OCI-LY3 (cell line): ENCODE data around the gene PNMA6E.
A peak's percentile ranks its signal among the peaks of the same experiment; 100 is the strongest.

Source experiments
- H2AFZ ChIP-seq: fragments of 200-600, 300-600 bp; shearing (Covaris generic); 2 replicates; pipeline ENCODE4 v1.6.0; 2014; ENCODE audit warnings: antibody characterized with exemption, low read depth, low read length
- H3K27ac ChIP-seq: fragments of 200-600, 300-600 bp; sonication (generic); 2 replicates; pipeline ENCODE4 v1.5.1; 2014; ENCODE audit warnings: mild to moderate bottlenecking, low read length, moderate library complexity, mixed read lengths
- H3K27me3 ChIP-seq: fragments of 200-600, 300-600 bp; sonication (generic); 2 replicates; pipeline ENCODE4 v1.6.1; 2014; ENCODE audit warnings: low read depth, low read length, mixed read lengths
- H3K36me3 ChIP-seq: fragments of 200-600, 300-600 bp; sonication (generic); replicated peaks from 2 replicates; pipeline ENCODE3; 2014; ENCODE audit warnings: low read depth, low read length, mixed read lengths
- H3K4me1 ChIP-seq: fragments of 300-600, 200-600 bp; sonication (generic); 2 replicates; pipeline ENCODE4 v1.6.1; 2014; ENCODE audit warnings: low read length, mixed read lengths
- H3K4me2 ChIP-seq: fragments of 200-600, 300-600 bp; sonication (generic); 2 replicates; pipeline ENCODE4 v1.6.1; 2014; ENCODE audit warnings: low read length, mixed read lengths
- H3K4me3 ChIP-seq: fragments of 300-600, 200-600 bp; sonication (generic); 2 replicates; pipeline ENCODE4 v1.5.1; 2014; ENCODE audit warnings: antibody characterized with exemption, mild to moderate bottlenecking, low read length, moderate library complexity
- H3K79me2 ChIP-seq: fragments of 300-600, 200-600 bp; shearing (Covaris generic); 2 replicates; pipeline ENCODE4 v1.6.1; 2014; ENCODE audit warnings: mild to moderate bottlenecking, low read length, mixed read lengths
- H3K9ac ChIP-seq: fragments of 300-600, 200-600 bp; shearing (Covaris generic); 2 replicates; pipeline ENCODE4 v1.6.0; 2014; ENCODE audit warnings: mild to moderate bottlenecking, low read length, moderate library complexity
- H3K9me3 ChIP-seq: fragments of 200-600, 300-600 bp; shearing (Covaris generic); 2 replicates; pipeline ENCODE4 v1.6.1; 2014; ENCODE audit warnings: low read length, mixed read lengths; ENCODE audit not compliant: insufficient read depth
- H4K20me1 ChIP-seq: fragments of 200-600, 300-600 bp; sonication (generic); 2 replicates; pipeline ENCODE4 v1.6.1; 2016; ENCODE audit warnings: low read length, mixed read lengths; ENCODE audit not compliant: insufficient read depth
- CTCF ChIP-seq: fragments of 200-600, 300-600 bp; sonication (generic); IDR thresholded peaks from 2 replicates; pipeline ENCODE4 v1.5.1; 2014; ENCODE audit warnings: antibody characterized with exemption, low read length, low read depth
- EZH2phosphoT487 ChIP-seq: fragments of 200-600 bp; shearing (Covaris generic); IDR thresholded peaks from 2 replicates; pipeline ENCODE4 v1.6.1; 2018; ENCODE audit warnings: antibody characterized with exemption, mixed run types, low read depth

The PNMA6E gene

DNA sequence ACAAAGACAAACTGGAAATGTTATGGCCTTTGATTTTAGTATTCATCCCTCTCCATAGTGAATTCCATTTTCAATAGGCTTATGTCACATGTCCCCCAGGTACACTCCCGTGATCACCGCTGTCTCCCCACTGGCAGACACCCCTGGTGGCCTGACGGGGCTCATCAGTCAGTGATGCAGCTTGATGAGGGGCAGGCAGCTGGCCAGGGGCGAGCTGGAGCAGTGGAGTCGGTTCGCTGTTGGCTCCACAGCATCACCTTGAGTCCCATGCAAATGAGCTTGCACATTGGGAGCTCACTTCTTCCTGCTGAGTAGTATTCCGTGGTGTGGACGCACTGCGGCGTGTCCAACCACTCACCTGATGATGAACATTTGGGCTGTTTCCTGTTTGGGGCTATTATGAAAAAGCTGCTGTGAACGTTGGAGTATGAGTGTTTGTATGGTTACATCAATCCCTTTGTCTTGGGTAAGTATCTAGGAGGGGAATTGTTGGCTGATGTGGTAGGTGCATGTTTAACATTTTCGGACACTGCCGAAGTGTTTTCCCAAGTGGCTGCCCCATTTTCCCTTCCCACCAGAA lies 39.5 kb upstream of the PNMA6E start:
- Histone ChIP-seq H3K9me3 (no peaks in the 10 kb centered on the region), H2AFZ (no peak overlapping the region), H3K4me3 (no peak overlapping the region), H4K20me1 (no peaks in the 10 kb centered on the region), H3K4me1 (no peaks in the 10 kb centered on the region), H3K9ac (no peak overlapping the region), H3K27me3 (no peaks in the 10 kb centered on the region), H3K79me2 (no peaks in the 10 kb centered on the region), H3K4me2 (no peak overlapping the region), H3K27ac (no peak overlapping the region), H3K36me3 (no peaks in the 10 kb centered on the region)
- no peak for TF ChIP-seq EZH2phosphoT487
- no peak for TF ChIP-seq CTCF

GRCh38 chrX:153439977-153440376 lies 38.8 kb upstream of the PNMA6E start:
- Histone ChIP-seq H3K9ac (no peak overlapping the region), H2AFZ (no peak overlapping the region), H3K4me1 (no peaks in the 10 kb centered on the region), H4K20me1 (no peaks in the 10 kb centered on the region), H3K4me3 (no peak overlapping the region), H3K9me3 (no peaks in the 10 kb centered on the region), H3K27ac (no peak overlapping the region), H3K36me3 (no peaks in the 10 kb centered on the region), H3K79me2 (no peaks in the 10 kb centered on the region), H3K4me2 (no peak overlapping the region), H3K27me3 (no peaks in the 10 kb centered on the region)
- TF ChIP-seq CTCF, result no peak
- TF ChIP-seq EZH2phosphoT487, result no peak

GRCh38 chrX:153438532-153438931 lies 37.4 kb upstream of the PNMA6E start:
- Histone ChIP-seq H3K4me3 (no peak overlapping the region), H4K20me1 (no peaks in the 10 kb centered on the region), H3K79me2 (no peaks in the 10 kb centered on the region), H3K36me3 (no peaks in the 10 kb centered on the region), H3K9ac (no peak overlapping the region), H2AFZ (no peak overlapping the region), H3K4me1 (no peaks in the 10 kb centered on the region), H3K27me3 (no peaks in the 10 kb centered on the region), H3K4me2 (peak overlapping the region; percentile 26; the same call in 1 of the 2 replicates), H3K27ac (no peak overlapping the region), H3K9me3 (no peaks in the 10 kb centered on the region)
- TF ChIP-seq EZH2phosphoT487 (no peak), CTCF (peak; percentile 53)

- Histone ChIP-seq H3K36me3 (no peaks in the 10 kb centered on the region), H3K4me3 (no peak overlapping the region), H3K79me2 (no peaks in the 10 kb centered on the region), H3K9me3 (no peaks in the 10 kb centered on the region), H3K27ac (no peak overlapping the region), H2AFZ (no peak overlapping the region), H4K20me1 (no peaks in the 10 kb centered on the region), H3K9ac (no peak overlapping the region), H3K27me3 (no peaks in the 10 kb centered on the region), H3K4me2 (no peak overlapping the region), H3K4me1 (no peaks in the 10 kb centered on the region)
- TF ChIP-seq EZH2phosphoT487 (no peak), CTCF (no peak)
Measured at GRCh38 chrX:153435845-153436244, 34.7 kb upstream of the PNMA6E start.
